HL-60 (cell line): ENCODE measurements around the gene ZSCAN5A.

Source experiments
- POLR2AphosphoS5 ChIP-seq: IDR thresholded peaks from 2 replicates; pipeline ENCODE4 v1.6.1; 2012; ENCODE audit warnings: low read depth
- SPI1 ChIP-seq: IDR thresholded peaks from 2 replicates; pipeline ENCODE4 v1.6.1; 2012; ENCODE audit warnings: low read depth, mild to moderate bottlenecking, borderline replicate concordance
- TF ChIP-seq, protein P1 (sequence below): IDR thresholded peaks from one replicate; pipeline ENCODE4 v1.5.1; 2011; ENCODE audit warnings: low read length, control low read depth, inconsistent platforms; ENCODE audit not compliant: insufficient read depth

DNA sequence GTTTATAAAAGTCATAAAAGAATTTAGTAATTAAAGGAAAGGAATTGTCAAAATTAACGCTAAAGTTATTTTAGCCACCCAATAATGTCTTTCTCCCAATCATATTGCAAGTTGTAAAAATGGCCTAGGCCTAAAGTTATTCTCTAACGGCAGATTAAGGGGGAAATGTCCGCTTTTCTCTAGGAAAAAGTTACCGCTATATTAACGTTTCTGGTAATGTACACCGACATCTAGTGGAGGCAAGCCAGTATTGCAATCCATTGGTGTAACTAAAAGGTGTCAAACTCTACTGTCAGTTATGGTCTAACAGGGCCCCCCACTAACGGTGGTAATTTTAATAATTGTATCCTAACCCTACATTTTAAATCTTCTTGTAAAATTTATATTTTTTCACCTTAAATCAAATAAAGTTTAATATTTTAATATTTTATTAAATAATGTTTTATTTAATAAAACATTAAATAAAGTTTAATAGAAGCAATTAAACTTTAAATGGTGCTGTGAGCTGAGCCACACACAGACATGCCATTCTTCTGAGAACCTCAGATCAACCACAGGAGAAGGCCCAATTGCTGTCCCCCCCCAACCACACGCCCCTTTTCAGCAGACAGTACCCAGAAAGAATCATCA lies 35.9 kb upstream of the ZSCAN5A start:
- TF ChIP-seq, protein P1, sequence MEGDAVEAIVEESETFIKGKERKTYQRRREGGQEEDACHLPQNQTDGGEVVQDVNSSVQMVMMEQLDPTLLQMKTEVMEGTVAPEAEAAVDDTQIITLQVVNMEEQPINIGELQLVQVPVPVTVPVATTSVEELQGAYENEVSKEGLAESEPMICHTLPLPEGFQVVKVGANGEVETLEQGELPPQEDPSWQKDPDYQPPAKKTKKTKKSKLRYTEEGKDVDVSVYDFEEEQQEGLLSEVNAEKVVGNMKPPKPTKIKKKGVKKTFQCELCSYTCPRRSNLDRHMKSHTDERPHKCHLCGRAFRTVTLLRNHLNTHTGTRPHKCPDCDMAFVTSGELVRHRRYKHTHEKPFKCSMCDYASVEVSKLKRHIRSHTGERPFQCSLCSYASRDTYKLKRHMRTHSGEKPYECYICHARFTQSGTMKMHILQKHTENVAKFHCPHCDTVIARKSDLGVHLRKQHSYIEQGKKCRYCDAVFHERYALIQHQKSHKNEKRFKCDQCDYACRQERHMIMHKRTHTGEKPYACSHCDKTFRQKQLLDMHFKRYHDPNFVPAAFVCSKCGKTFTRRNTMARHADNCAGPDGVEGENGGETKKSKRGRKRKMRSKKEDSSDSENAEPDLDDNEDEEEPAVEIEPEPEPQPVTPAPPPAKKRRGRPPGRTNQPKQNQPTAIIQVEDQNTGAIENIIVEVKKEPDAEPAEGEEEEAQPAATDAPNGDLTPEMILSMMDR: peak; percentile 65
- no peak for TF ChIP-seq SPI1
- no peak for TF ChIP-seq POLR2AphosphoS5
